Measurements from ENCODE around the gene CCDC91.

DNA sequence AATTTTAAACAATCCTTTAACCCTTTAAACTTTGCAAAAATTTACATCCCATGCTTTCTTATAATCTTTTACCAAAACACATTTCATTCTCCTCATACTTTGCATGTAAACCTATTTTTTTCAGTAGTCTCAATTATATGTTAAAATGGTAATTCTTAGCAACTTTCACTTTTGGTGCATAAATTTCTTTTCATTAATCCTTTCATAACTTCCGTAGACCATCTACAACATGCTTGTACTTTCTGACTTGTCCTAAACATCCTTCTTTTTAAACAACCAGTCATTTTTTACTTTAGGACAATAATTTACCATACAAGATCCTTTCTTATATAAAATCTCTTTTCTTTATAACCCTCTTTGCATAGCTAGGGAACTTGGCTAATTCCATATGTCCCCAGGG, 19.5 kb downstream of the CCDC91 start:
- no peak for TF ChIP-seq PRDM4 (tag by site-specific recombination; IDR thresholded peaks at IDR 0.05)
- no peak for TF ChIP-seq ZBTB11 (tag by site-specific recombination; conservative IDR thresholded peaks at IDR 0.05; ENCODE audit: low read depth)
- TF ChIP-seq ZNF239 (tag by site-specific recombination; IDR thresholded peaks at IDR 0.05) = no peak
- TF ChIP-seq CTCF (tag by site-specific recombination; IDR thresholded peaks at IDR 0.05) = no peak
- TF ChIP-seq KLF8 (tag by site-specific recombination; IDR thresholded peaks at IDR 0.05) = no peak
- no peak for TF ChIP-seq TCF7L2 (IDR thresholded peaks at IDR 0.05; ENCODE audit: borderline replicate concordance, low read depth, low read length)
- no peak for TF ChIP-seq HIC1 (tag by site-specific recombination; IDR thresholded peaks at IDR 0.05)
- no peak for TF ChIP-seq GLI4 (tag by site-specific recombination; IDR thresholded peaks at IDR 0.05)
- no peak for TF ChIP-seq ZNF677 (tag by site-specific recombination; IDR thresholded peaks at IDR 0.05)
- TF ChIP-seq RBAK (tag by site-specific recombination; IDR thresholded peaks at IDR 0.05) = no peak
- TF ChIP-seq ZSCAN23 (tag by site-specific recombination; IDR thresholded peaks at IDR 0.05) = no peak
- TF ChIP-seq ZNF768 (tag by site-specific recombination; IDR thresholded peaks at IDR 0.05) = no peak
- no peak for TF ChIP-seq KLF1 (tag by site-specific recombination; IDR thresholded peaks at IDR 0.05)

All from HEK293 (cell line).